OCI-M2 (cell line): ENCODE results near the gene NIPA2.

Experiments used
- DNase-seq: peaks from one replicate; lab custom pipeline; 2025; ENCODE audit not compliant: unreplicated experiment; lab: John Stamatoyannopoulos, UW

The NIPA2 gene

GRCh38 chr15:22831473-22831872 is 7.0 kb upstream of the NIPA2 start:
- no peak for DNase-seq

DNA sequence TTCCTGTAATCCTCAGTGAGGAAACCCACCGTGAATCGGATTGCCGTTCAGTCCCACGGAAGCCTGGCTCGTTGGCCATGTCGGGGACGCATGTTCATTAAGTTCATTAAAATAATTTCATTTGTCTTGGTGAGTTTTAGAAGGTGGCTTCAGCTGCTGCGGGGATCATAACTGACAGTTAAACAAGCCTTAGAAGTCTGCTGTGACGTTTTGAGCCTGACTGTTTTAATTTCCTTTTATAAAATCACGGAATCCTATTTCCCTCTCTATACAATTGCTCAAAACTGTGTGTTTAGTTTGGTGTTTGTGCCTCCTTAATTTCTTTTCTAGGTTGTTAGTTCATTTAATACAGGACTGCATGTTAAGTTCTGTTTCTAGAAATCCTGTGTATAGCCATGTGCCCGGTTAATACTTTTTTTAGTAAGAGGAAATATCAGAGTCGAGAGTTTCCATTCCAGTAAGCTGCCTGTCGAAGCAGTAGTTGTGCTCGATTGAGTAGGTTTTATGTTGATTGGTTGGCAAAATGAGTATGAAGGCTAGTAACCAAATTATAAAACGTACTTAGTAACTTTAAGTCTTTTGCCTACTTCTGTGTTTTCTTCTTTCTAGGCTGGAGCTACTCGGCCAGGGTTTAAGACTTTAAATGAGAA is 705 bp downstream of the NIPA2 start:
- DNase-seq: no peak

DNA sequence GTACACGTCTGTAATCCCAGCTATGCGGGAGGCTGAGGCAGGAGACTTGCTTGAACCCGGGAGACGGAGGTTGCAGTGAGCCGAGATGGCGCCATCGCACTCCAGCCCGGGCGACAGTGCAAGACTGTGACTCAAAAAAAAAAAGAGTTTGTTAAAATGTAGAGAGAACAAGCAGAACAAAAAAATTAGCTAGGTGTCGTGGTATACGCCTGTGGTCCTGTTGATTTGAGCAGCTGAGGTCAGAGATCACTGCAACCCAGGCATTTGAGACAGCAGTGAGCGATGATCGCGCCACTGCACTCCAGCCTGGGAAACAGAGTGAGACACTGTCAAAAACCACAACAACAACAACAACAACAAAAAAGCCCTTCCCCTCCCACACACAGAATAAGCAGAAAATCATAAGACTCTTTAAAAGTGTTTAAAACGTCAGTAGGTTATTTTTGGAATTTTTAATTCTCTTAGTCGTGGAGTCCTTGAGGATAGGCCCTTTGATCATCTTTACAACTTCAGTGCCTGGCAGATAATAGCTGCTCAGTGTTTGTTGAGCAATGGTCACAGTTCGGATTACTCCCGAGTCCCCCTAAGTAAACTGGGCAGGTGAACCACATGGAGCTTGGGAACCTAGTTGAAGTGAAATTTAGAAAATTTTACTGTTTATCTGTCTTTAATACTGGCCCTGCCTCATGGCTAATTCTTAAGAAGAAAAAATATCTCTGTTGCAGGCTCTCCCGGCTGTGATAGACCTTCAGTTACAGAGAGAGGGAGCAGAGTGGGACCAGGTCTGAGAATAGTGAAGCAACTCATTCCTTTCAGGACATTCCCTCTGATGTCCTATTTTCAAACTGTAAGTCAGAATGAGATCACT is 6.2 kb downstream of the NIPA2 start:
- DNase-seq: no peak

DNA sequence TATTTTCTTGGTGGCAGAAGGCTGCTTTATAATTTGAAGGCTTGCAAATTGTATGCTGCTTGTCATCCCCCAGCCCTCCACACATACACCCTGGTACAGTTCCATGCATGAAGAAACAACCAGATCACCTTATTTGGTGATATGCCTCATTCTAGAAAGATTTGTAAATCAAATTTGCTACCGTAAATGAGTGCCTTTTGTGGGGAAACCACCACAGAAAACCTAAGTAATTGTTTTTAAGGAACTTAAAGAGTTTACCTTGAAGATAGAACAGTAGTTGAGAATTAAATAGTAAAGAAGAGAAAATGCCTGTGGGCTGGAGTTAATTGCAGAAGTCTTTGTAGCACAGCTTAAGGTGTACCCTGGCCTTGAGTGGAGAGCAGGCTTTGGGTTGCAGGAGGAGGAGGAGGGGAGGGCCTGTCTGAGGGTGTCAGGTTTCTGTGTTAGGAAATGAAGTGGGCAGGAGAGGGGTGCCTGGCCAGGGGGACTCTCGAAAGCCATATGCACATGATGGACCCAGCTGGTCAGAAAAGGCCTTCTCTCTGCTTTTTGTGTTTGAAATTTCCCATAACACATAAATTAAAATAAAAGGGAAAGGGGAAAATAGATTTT is 6.9 kb downstream of the NIPA2 start:
- DNase-seq: no peak

DNA sequence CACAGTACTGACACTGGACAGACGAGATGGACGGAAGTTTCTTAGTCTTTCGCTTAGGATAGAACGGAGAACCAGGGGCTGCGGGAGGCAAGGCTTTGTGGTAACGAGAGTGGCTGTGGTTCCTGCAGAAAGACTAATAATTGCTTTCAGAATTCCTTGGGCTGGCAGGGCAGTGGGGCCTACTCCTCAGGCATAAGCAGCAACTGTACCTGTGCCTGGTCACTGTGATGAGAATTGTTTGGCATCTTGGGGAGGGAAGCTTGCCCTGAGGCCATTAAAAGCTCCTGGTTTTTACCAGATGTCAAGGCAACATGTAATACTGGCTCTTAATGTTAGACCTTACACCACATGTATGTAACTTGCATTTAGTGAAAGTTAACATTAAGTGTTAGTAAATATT is 7.6 kb downstream of the NIPA2 start:
- no peak for DNase-seq

DNA sequence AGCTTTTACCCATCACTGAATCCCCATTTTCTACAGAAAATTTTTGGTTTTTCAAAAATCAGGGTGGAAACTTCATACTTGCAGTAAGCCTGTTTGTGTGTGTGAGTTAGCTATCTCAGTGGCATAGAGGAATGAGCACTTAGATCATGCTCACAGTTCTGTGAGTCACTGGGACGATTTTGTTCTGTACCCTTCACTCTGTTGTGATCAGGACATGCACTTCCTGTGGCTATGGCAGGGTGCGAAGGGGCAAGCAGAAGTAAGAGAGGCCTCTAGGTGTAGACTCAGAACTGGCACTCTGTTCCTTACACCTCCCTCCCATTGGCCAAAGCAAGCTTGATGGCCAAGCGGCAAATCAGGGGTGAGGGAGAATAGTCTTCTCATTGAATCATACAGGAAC is 11.6 kb downstream of the NIPA2 start:
- no peak for DNase-seq

DNA sequence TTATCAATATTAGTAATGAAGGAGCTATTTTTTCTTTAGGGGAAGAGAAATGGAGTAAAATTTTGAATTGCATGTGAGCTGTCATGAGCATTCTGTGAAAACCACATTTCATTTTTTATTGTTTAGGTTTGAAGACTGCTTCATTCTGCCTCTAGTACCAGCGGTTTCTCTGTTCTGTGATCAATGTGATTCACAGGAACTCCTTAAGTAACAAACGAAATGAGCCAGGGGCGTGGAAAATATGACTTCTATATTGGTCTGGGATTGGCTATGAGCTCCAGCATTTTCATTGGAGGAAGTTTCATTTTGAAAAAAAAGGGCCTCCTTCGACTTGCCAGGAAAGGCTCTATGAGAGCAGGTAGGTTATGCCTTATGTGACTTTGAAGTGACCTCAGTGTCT is 13.0 kb downstream of the NIPA2 start:
- DNase-seq: no peak

GRCh38 chr15:22855791-22856190 is 17.3 kb downstream of the NIPA2 start:
- DNase-seq: no peak

DNA sequence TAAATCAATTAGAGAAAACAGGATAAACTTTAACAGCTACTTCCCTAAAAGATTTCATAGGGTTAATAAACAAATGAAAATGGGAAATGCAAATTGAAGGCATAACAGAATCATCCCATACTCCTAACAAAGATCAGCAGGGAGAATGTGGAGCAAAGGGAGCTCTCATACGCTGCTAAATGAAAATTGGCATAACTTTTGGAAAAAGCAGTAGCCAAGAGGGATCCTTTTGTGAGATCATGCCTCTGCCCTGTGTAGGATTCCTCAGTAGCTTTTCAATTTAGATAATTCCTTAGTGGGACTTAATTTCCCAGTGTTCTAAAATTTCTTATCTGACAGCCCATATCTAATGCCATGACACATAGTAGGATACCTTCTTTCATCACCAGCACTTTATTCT is 18.2 kb downstream of the NIPA2 start:
- DNase-seq: no peak

DNA sequence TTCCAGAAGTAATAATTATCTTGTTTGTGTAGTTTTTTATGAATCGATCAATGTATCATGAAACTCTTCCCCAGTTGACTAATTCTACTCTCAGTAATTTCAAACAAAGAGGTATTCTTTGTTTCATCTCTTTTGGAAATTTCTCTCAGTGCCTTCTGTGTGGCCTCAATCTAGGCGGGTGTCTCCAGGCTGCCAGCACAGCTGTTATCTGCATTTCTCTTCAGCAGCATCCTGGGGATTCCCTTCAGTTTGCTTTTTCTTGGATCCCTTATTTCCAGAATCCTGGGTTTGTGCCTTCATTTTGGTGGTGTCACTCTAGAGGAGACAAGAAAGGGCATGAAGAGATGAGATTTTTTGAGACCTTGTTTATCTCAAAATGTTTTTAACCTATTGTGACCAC is 22.7 kb downstream of the NIPA2 start:
- DNase-seq: no peak

- no peak for DNase-seq
Measured at GRCh38 chr15:22863356-22863755, 24.9 kb downstream of the NIPA2 start.

- DNase-seq: no peak
Measured at GRCh38 chr15:22866079-22866478, 27.6 kb downstream of the NIPA2 start.

DNA sequence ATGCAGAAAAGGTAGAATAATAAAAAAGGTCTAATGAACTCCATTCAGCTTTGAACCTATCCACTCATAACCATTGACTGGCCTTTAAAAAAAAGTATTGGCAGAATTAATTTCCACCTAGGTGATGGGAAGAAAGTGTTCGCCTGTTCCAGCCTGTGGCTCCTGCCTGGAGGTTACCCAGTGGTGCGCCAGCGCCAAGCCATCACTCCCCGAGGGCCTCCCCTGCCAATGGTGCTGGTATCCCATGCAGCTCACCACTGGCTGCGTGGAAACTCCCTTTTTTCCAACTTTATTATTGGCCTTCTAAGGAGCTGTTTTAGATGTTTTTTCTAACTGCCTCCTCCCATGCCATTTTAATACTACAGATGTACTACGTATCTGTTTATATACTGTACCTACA is 29.4 kb downstream of the NIPA2 start:
- no peak for DNase-seq

DNA sequence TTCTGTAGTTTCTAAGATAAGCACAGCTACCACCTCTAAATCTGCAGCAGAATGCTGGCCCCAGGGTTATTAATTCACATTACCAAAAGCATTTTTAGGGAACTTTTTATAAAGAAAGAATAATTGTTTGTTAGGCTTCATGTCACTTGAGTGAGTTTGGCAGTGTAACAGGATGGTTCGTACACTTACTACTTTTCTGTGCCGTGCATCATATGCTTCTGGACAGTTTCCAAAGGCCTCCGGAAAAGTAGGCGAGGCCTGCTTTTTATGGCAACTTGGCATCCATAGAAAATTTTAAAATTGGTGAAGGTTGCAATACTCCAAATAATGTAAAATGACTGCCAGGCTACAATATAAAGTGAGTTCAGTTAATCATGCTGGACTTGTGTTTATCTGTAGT is 30.0 kb downstream of the NIPA2 start:
- DNase-seq: no peak

GRCh38 chr15:22868928-22869327 is 30.5 kb downstream of the NIPA2 start:
- no peak for DNase-seq

- no peak for DNase-seq
Measured at GRCh38 chr15:22869856-22870255, 31.4 kb downstream of the NIPA2 start.

DNA sequence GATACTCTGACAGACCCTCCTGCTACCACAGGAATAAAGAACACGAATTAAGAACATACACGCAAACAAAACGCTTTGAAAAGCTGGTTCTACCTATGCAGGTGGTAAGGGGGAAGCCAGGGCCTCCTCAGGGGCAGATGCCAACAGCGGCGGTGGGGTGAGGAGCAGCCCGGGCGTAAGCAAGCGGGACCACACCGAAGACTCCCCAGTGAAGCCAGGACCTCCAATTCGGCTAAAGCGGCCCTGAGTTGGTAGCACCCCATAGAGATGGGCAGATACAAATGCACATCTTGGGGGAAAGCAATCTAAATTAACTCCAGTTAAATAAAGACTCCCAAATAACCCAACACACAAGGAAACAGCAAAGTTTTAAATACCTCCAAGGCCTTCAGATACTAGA is 32.4 kb downstream of the NIPA2 start:
- no peak for DNase-seq

DNA sequence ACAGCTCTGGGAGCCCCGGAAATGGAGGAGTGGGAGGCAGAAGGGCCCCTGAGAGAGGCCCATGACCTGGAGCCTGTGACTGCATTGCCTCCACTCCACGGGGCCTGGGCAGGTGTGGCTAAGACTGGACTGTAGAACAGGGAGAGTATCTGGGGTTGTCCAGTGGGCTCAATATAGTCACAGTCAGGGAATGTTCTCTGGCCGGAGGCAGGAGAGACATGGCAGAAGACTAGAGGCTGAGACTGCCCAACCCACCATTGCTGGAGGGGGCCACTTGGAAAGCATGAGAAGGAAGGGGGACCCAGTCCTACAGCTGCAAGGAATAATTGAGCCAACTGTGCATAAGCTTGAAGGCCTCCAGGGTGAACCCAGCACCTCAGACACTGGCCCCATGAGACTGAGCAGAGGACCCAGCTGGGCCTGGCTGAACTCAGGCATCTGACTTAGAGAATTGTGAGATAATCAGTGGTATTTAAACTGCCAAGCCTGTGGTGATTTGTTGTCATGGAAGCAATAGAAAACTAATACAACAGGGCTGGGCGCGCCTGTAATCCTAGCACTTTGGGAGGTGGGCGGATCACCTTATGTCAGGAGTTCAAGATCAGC is 33.1 kb downstream of the NIPA2 start:
- DNase-seq: no peak

DNA sequence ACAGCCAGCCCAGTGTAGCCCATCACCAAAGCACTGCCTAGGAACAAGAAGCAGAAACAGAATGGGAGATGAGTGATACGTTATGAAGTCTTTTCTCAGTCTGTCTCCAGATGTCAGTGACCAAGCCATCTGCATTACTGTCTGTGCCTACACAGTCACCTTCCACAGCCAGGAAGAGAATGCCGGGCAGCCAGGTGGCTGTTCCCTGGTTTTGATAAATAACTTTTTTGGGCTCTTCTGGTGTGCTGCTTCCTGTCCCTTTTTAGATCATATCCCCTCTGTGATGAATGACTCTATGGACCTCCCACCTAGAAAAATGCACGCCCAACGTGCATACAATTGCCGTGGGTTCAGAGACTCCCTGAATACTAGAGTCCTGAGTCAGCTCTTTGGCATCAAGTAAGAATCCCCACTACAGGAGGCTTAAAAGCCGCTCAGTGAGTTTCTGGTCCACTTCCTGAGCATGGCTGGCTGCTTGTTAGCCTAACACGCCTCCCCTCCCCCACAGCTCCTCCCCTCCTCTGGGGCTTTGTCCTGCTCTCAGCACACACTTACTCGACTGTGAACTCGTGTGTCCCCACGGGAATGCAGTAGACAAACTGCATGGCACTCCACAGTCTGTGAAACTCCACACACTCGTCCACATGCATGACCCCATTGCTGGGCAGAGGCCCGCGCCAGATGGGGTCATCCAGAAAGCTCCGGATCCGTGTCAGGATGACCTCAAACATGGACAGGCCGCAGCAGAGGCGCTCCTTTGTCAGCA is 34.7 kb downstream of the NIPA2 start:
- no peak for DNase-seq

DNA sequence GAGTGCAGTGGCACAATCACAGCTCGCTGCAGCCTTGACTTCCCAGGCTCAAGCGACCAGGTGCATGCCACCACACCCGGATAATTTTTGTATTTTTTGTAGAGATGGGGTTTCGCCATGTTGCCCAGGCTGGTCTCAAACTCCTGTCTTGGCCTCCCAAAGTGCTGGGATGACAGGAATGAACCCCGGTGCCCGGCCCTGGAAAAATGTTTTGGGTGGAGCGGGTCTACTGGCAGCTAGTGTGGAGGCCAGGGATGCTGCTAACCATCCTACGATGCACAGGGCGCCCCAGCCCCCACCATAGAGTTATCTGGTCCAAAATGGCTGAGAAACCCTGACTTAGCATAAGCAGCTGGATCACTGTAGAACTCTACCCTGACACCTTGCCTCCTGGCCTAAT is 35.4 kb downstream of the NIPA2 start:
- no peak for DNase-seq

GRCh38 chr15:22874256-22874655 is 35.8 kb downstream of the NIPA2 start:
- DNase-seq: no peak
